Measurements from ENCODE around the gene MCTP1.

DNA sequence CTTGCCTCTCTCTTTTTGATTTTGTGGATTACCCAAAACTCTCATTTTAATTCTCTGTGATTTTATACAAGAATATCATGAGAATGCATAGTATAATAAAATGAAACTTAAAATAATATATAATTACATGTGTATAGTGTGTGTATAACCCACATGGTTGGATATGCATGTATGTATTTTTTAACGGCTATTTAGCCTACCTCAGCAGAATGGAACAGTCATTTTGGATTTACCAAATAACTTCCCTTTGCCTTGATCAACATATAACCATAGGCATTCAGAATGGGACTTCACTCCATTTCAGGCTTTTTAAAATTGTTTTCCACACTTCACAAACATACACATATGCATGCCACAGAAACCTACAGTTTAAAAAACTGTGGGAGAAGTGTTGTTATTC lies 505.2 kb downstream of the MCTP1 start:
- TF ChIP-seq, protein P1, sequence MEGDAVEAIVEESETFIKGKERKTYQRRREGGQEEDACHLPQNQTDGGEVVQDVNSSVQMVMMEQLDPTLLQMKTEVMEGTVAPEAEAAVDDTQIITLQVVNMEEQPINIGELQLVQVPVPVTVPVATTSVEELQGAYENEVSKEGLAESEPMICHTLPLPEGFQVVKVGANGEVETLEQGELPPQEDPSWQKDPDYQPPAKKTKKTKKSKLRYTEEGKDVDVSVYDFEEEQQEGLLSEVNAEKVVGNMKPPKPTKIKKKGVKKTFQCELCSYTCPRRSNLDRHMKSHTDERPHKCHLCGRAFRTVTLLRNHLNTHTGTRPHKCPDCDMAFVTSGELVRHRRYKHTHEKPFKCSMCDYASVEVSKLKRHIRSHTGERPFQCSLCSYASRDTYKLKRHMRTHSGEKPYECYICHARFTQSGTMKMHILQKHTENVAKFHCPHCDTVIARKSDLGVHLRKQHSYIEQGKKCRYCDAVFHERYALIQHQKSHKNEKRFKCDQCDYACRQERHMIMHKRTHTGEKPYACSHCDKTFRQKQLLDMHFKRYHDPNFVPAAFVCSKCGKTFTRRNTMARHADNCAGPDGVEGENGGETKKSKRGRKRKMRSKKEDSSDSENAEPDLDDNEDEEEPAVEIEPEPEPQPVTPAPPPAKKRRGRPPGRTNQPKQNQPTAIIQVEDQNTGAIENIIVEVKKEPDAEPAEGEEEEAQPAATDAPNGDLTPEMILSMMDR (conservative IDR thresholded peaks at IDR 0.05; ENCODE audit: low read depth, low read length), result no peak
- TF ChIP-seq EZH2phosphoT487 (IDR thresholded peaks at IDR 0.05; ENCODE audit: borderline replicate concordance, low read length), result no peak
